Stimulated activated CD4-positive, alpha-beta T cell treated with anti-CD3 and anti-CD28 coated beads, Interleukin-15, amount 100 ng/mL, for 48 hours (primary cell): ENCODE measurements around the gene VAV3.
A peak's percentile ranks its signal among the peaks of the same experiment; 100 is the strongest.

Source experiments
- DNase-seq, 2 donors: peaks; one replicate each; pipeline ENCODE4 v3.0.0-alpha.2; 2020; ENCODE audit warnings: low read depth in 2 of 2

Gene VAV3

DNA sequence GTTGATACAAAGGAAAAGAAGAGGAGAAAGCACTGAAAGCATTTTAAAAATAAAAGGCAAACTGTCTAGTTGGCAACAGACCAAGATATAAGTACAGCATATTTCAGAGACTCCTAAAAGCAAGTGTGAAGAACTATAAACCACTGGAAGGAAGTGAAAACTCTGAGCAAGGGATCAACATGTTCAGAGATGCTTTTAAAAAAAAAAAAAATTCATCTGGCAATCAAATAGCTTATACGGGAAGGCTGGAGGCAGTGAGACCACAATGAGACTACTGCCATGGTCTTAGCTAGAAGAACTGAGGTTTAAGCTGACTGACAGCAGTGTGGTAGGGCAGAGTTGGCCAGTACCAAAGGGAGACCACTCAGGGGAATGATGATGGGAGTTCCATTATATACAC, 124.3 kb downstream of the VAV3 start:
- DNase-seq: no peak

DNA sequence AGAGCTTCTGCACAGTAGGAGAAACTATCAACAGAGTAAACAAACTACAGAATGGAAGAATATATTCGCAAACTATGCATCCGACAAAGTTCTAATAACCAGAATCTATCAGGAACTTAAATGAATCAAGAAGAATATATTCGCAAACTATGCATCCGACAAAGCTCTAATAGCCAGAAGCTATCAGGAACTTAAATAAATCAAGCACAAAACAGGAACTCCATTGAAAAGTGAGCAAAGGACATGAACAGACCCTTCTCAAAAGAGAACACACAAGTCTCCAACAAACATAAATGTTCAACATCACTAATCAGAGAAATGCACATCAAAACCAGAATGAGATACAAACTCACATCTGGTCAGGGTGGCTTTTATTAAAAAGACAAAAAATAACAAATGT, 126.9 kb downstream of the VAV3 start:
- DNase-seq: no peak

DNA sequence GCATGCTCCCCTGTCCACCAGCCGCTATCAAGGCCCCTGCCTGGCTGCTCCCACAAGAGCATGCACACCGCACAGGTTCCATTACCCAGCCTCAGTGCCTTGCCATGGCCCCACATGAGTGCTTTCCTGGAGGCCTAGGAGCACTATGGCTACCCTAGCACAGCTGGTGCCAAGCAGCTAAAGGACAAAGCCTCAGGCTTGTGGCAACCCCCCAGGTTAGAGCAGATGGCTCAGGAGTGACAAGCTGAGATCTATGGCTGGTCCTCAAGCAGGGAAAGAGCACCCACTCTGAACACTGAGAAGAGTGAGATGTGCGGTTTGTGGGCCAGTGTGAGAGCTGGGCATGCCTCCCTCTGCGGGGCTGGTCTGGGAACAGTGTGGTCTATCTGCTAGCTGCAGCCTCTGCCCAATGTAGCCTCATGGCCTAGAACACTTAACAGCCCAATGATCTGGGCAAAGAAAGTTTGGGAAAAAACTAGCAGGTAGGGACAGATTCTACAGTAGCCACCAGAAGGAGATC, 129.8 kb downstream of the VAV3 start:
- no peak for DNase-seq

DNA sequence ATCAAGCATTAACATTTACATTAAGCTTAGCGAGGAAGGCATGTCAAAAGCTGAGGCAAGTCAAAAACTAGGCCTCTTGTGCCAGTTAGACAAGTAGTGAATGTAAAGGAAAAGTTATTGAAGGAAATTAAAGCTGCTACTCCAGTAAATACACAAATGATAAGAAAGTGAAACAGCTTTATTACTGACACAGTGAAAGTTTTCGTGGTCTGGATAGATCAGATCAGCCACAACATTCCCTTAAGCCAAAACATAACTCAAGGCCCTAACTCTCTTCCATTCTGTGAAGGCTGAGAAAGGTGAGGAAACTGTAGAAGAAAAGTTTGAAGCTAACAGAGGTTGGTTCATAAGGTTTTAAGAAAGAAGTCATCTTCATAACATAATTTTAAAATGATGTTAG, 131.9 kb downstream of the VAV3 start:
- DNase-seq: no peak

DNA sequence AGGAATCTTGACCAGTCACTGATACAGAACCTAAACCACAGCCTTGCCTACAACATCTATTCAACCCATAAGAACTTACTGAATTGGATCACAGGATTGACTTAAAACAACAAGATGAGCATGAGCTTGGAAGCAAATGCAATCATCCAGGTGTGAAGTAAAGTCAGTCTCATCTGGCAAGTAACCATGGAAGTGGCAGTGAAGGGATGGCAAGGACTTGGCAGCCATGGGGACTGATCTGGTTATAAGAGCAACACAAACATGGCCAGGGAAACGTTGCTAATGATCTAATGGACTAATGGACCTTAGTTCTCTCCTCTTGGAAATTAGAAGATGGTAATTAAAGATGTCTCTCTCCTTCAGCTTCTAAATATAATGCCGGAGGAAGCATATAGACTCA, 133.1 kb downstream of the VAV3 start:
- DNase-seq: no peak

DNA sequence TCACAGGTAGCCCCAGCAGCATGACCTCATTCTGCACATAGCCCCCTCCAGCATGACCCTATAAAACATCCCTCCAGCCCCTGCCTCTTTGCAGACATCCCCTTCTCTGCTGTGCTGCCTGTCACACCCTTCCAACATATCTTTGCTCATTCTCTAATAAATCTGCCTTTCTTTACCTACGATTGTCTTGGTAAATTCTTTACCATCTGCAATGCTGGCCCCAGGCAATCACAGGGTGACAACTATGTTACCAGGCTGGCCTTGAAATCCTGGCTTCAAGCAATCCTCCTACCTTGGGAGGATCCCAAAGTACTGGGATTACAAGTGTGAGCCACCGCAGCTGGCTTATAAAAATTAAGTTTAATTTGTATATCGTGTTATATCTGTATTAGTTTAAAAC, 134.5 kb downstream of the VAV3 start:
- DNase-seq: no peak

DNA sequence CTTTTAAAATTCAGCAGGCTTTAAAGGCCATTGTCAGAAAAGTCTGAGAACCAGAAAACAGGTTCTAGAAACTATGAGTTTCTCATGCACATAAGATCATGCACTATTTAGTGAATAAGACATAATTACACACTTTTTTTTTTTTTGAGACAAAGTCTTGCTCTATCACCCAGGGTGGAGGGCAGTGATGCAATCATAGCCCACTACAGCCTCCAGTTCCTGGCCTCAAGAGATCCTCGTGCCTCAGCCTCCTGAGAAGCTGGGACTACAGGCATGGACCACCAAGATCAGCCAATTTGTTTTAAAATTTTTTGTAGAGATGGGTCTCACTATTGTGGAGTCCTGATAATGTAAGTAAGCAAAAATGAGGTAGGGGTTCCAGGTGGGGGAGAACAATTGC, 134.9 kb downstream of the VAV3 start:
- DNase-seq: no peak

DNA sequence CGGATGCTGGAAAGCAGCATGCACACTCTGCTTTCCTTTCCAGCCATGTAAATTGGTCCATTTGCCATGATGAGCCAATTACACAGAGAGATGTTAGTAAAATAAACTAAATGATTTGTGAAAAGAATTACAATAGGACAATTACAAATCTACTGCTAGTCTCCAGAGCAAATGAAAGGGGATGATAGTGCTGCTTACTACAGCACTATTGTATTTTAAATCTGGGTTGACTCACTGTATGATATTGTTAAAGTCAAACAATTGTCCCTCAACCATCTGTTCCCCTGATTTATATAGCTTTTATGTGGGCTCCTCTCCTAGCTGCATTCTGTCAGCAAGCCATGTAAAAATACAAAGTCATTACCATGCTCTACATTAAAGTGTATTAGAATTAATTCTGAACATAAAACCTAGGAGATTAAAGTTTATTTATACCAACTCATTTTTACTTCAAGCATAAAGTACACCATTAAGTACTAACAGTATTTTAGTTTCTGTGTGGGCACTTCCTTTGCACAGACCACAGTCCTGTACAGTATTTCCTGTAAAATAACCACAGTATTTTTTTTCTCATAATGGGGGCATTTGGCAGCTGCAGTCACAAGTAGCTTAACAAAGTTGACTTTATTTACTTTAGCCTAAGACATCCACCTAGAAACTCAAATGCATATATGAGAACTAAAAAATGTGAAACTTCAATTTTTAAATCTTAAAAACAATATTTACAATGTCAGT, 135.8 kb downstream of the VAV3 start:
- no peak for DNase-seq

DNA sequence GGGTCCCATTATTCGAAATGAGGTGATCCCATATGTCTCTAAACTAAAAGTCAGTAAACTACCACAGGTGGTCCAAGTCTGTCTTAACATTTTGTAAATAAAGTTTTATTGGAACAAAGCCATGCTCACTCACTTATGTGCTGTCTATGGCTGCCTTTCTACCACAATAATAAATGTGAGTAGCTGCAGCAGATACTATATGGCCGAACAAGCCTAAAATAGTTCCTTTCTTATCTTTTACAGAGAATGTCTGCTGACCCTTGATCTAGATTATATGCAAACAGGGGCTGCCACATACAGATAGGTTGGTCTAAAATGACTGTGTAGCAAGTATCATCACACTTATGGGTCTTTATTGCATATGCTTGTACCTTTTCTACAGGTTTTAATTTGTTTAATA, 140.0 kb downstream of the VAV3 start:
- DNase-seq: no peak

DNA sequence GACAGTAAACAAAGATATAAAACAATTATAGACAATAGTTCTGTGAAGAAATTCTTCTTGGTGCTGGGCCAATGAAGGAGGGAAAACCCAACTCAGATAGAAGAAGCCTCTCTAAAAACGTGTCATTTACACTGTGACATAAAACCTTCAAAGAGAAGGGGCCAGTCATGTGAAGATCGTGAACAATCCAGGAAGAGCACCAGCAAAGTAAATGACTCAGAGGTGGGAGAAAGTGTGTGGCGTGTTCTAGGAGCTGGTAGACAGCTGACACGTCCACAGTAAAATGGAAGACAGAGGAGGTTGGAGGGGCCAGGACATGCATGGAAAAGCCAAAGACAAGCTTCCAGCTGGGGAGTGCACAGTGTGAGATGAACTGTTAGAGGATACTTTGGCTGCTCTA, 143.6 kb downstream of the VAV3 start:
- peak; percentile 12 to 13 for DNase-seq

DNA sequence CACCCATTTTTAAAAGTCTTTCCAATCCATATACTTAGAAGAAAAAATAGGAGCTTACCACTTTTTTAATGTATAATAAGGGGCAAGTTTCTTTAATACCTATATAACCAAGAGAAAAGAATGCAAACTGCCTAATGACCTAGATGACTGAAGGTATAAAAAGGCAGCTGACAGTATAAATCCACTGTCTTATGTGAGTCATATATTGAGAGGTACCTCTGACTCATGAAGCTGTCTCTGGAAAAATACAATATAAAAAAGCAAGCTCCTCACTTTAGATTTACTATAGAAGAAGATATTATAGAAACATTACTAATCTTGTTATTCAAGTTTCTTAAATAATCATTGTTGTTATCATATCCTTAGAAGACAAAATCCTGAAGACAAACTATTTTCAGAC, 144.2 kb downstream of the VAV3 start:
- no peak for DNase-seq

DNA sequence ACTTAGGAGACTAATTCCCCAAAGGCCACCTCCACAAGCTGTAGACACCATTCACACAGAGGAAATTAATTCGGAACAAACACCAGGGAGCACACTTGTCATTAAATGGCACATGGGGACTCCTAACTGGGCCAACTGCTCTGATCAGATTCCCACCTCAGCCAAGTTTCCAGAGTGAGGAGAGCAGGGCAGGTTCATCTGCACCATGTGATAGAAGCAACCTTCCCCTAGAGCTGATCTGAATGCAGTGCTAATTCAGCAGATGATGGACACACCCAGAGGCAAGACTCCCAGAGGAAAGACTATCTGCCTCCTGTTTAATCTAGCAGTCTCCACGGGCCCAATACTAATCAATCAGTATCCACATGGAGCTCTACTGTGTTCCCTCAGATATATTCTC, 147.0 kb downstream of the VAV3 start:
- no peak for DNase-seq

DNA sequence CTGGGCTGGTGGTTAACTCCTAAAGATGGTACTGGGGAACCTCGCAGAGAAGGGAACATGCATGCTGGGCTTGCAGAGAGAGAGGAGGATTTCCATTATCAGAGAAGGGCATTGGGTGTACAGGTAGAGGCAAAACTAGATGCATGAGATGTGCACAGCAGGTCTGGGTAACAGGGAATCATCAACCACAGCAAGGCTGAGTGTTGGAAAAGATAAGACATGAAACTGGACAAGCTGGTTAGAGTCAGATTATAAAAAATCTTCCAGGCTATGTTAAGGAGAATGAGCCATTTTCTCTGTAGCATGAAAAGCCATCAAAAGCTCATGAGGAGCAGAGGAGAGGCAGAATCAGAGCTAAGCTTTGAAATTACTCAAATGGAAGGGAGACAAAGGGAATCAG, 147.8 kb downstream of the VAV3 start:
- no peak for DNase-seq

DNA sequence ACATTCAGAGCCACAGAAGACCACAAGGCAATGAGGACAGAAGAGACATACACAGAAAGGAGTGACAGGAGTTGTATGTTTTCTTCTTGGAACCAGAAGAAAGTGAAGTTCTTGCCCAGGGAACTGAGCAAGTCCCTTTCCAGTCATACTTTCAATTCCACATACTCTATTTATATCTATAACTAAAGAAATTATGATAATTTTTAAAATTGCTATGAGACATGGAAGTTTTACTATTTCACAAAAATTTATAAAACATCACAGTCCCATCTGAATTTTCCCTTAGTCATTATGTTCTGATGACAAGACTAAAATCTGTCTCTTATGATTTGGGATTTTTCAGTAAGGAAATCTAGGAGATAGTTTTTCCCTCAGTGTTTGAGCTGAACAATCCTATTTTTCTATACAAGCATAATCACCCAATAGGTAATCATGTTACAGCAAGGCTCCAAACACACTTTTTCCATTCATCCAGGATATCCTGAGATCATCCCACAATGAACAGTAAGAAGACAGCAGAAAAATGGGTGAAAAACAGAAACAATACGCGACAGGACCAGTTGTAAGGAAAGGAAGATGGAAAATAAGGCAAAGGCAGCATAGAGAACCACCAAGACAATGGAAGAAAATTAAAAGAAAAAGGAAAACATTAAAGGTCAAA, 154.6 kb downstream of the VAV3 start:
- no peak for DNase-seq

DNA sequence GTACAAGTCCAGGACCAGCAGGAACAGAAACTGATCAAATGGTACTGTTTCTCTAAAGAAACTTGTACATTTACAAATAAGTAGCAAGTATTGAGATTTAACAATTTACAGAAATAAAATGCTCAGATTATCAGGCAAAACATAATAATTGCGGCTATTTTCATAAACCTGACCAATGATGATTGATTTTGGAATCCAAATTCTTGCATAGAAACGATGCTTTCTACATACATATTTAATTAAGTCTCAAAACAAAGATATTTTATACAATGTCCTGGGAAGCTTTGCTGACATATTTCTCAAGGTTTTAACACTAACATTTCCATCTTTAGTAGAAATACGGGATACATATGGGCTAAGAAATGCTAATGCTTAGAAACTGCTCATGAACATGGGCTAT, 157.1 kb downstream of the VAV3 start:
- no peak for DNase-seq

DNA sequence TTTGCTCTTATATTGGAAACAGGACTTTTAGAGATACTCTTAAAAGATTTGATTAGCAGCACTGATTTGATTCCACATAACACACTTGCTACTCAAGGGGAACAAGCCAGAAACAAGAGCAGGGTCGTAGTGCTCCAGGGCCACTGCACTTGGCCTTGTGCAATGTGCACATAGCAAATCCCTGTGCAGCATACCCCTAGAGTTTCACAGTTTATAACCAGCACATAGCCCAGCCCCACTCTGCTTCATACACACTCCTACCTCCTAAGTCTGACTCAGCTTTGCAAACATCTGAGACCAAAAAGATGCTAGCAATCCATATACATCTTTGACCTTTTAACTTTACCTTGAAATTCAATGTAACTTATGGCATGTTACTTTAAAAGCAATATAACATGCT, 157.6 kb downstream of the VAV3 start:
- DNase-seq: no peak

DNA sequence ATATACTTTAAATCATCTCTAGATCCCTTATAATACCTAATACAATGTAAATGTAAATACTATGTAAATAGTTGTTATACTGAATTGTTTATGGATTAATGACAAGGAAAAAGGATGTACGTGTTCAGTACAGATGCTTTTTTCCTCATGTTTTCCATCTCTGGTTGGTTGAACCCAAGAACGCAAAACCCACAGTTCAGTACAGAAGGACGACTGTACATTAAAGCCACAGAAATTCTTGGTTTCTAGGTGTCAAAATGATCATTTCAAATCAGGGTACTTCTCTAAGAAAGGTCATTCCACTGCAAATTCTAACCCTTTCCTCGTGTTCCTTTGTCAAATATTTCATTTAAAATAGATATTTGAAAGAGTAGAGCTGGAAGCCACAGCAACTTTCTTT, 158.1 kb downstream of the VAV3 start:
- DNase-seq: no peak

DNA sequence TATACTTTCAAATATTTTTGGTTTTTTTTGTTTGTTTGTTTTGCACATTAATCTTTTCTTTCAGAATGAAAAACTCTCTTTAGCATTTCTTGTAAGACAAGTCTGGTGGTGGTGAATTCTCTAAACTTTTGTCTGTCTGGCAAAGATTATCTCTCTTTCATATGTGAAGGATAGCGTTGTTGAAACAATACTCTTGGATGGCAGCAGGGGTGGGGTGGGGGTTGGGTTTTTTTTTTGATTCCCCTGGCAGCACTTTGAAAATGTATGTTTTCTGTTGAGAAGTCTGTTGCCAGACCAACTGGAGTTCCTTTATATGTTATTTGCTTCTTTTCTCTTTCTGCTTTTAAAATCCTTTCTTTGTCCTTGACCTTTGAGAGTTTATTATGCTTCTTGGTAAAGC, 160.2 kb downstream of the VAV3 start:
- DNase-seq: no peak

DNA sequence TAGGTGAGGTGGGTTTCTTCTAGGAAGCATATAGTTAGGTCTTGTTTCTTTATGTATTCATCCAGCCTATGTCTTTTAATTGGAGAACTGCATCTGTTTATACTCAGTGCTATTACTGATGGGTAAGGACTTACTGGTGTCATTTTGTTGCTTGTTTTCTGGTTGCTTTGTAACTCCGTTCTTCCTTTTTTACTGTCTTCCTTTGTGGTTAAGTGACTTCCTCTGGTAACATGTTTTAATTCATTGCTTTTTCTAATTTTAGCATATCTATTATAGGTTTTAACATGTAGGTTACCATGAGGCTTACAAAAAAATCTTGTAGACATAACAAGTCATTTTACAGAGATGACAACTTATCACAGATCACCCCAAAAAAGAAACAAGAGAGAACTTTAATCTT, 160.8 kb downstream of the VAV3 start:
- DNase-seq: no peak

DNA sequence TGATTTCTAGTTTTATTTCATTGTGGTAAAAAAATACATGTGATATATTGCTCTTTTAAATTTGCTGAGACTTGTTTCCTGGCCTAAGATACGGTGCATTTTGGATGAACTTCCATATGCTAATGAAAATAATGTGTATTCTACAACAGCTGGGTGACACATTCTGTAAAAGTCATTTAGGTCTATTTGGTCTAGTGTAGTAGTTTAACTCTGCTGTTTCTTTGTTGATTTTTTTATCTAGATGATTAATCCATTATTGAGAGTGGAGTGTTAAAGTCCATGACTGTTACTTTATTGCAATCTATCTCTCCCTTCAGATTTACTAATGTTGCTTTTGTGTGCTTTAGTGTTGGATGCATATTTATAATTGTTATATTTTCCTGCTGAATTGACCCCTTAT, 161.4 kb downstream of the VAV3 start:
- no peak for DNase-seq

DNA sequence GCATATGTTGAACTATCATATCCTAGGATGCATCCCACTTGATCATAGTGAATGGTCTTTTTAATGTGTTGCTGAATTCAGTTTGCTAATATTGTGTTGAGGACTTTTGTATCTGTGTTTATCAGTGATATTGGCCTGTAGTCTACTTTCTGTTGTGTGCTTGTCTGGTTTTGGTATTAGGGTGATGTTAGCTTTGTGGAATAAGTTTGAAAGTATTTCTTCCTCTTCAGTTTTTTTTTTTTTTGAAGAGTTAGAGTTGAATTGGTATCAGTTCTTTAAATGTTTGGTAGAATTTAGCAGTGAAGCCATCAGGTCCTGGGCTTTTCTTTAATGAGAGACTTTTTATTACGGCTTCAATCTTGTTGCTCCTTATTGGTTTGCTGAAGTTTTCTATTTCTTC, 162.3 kb downstream of the VAV3 start:
- no peak for DNase-seq

DNA sequence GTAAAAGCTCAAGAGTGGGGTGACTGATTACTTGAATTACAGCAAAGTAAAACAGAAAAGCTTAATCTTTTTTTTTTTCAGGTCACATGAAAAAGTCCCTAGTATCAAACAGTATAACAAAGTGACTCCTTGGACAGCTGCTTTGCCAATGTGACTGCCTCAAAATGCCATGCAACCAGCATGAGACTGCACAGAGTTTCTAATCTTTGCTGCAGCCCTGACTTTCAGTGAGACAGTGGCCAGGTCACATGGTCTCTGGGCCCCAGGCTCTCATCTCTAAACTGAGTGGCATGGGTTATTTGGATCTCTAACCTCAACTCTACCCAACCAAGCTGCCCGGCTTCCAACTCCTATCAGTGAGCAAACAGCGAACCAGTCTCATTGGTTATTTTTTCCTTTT, 169.0 kb downstream of the VAV3 start:
- no peak for DNase-seq

DNA sequence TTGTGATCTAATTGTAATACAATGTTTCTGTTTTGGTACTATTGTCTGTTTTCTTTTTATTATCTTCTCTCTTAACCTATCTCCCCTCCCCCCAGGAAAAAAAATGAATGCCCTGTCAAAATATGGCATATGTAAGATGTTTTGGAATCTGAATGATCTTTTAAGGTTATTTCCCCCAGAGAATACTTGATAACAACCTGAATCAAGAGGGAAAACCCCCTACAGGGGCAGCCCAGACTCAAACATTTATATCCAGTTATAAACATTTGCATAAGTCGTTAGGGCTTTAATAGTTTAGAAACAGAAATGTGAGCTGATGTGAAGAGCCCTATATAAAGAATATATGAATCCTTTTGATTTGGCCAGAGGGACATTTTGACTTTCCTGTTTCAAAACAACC, 169.5 kb downstream of the VAV3 start:
- DNase-seq: no peak

DNA sequence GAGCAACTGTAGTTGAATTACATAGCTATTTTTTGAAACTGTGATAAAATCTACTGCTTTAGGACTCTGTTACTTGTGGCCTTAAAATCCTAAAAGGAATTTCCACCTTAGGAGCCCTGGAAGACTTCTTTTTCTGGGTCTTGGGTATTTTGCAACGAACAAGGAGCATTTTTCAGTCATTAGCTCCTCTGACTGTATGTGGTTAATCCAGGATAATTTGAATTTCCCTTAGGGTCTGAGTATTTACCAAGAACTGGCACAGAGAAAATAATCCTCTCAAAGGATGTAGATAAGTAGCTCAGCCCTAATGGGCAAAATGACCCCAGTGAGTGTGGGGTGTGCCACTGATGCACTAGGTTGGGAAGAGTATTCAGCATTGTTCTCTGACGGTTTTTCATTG, 170.4 kb downstream of the VAV3 start:
- DNase-seq: no peak
